ENCODE data around the gene SH3TC1. TPM values are rescaled to one million over a fixed set of nuclear protein-coding genes. Genes with fewer than 3 reads are reported as not detected.

Gene SH3TC1
- total and polyA plus RNA-seq, 2 of the 8 experiments (the other 6 are each of a cell fraction or from before 2014, with no cell fraction given), result 0.15 TPM; not detected in 1

DNA sequence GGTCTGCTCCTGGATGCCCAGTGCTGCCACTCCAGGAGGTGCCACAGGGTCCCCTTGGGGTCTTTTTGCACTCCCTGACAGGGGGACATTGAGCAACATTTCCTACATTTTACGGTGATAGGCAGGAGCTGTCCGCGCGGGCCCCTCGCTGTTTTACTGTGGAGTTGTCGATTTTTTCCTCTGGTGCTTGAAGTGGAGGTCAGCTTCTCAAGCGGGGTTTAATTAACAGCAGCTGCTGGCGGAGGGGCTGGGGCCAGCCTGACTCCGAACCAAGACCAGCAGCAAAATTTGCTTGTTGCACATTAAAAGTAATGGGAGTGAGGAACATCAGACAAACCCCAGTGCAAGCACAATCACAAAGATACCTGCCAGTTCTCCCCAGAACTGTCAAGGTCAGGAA lies 13.2 kb upstream of the SH3TC1 start (continued):
- TF ChIP-seq, protein P1, sequence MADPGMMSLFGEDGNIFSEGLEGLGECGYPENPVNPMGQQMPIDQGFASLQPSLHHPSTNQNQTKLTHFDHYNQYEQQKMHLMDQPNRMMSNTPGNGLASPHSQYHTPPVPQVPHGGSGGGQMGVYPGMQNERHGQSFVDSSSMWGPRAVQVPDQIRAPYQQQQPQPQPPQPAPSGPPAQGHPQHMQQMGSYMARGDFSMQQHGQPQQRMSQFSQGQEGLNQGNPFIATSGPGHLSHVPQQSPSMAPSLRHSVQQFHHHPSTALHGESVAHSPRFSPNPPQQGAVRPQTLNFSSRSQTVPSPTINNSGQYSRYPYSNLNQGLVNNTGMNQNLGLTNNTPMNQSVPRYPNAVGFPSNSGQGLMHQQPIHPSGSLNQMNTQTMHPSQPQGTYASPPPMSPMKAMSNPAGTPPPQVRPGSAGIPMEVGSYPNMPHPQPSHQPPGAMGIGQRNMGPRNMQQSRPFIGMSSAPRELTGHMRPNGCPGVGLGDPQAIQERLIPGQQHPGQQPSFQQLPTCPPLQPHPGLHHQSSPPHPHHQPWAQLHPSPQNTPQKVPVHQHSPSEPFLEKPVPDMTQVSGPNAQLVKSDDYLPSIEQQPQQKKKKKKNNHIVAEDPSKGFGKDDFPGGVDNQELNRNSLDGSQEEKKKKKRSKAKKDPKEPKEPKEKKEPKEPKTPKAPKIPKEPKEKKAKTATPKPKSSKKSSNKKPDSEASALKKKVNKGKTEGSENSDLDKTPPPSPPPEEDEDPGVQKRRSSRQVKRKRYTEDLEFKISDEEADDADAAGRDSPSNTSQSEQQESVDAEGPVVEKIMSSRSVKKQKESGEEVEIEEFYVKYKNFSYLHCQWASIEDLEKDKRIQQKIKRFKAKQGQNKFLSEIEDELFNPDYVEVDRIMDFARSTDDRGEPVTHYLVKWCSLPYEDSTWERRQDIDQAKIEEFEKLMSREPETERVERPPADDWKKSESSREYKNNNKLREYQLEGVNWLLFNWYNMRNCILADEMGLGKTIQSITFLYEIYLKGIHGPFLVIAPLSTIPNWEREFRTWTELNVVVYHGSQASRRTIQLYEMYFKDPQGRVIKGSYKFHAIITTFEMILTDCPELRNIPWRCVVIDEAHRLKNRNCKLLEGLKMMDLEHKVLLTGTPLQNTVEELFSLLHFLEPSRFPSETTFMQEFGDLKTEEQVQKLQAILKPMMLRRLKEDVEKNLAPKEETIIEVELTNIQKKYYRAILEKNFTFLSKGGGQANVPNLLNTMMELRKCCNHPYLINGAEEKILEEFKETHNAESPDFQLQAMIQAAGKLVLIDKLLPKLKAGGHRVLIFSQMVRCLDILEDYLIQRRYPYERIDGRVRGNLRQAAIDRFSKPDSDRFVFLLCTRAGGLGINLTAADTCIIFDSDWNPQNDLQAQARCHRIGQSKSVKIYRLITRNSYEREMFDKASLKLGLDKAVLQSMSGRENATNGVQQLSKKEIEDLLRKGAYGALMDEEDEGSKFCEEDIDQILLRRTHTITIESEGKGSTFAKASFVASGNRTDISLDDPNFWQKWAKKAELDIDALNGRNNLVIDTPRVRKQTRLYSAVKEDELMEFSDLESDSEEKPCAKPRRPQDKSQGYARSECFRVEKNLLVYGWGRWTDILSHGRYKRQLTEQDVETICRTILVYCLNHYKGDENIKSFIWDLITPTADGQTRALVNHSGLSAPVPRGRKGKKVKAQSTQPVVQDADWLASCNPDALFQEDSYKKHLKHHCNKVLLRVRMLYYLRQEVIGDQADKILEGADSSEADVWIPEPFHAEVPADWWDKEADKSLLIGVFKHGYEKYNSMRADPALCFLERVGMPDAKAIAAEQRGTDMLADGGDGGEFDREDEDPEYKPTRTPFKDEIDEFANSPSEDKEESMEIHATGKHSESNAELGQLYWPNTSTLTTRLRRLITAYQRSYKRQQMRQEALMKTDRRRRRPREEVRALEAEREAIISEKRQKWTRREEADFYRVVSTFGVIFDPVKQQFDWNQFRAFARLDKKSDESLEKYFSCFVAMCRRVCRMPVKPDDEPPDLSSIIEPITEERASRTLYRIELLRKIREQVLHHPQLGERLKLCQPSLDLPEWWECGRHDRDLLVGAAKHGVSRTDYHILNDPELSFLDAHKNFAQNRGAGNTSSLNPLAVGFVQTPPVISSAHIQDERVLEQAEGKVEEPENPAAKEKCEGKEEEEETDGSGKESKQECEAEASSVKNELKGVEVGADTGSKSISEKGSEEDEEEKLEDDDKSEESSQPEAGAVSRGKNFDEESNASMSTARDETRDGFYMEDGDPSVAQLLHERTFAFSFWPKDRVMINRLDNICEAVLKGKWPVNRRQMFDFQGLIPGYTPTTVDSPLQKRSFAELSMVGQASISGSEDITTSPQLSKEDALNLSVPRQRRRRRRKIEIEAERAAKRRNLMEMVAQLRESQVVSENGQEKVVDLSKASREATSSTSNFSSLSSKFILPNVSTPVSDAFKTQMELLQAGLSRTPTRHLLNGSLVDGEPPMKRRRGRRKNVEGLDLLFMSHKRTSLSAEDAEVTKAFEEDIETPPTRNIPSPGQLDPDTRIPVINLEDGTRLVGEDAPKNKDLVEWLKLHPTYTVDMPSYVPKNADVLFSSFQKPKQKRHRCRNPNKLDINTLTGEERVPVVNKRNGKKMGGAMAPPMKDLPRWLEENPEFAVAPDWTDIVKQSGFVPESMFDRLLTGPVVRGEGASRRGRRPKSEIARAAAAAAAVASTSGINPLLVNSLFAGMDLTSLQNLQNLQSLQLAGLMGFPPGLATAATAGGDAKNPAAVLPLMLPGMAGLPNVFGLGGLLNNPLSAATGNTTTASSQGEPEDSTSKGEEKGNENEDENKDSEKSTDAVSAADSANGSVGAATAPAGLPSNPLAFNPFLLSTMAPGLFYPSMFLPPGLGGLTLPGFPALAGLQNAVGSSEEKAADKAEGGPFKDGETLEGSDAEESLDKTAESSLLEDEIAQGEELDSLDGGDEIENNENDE (IDR thresholded peaks at IDR 0.05; ENCODE audit: insufficient replicate concordance, low read length), result no peak
- TF ChIP-seq, protein P2, sequence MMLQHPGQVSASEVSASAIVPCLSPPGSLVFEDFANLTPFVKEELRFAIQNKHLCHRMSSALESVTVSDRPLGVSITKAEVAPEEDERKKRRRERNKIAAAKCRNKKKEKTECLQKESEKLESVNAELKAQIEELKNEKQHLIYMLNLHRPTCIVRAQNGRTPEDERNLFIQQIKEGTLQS (IDR thresholded peaks at IDR 0.05; ENCODE audit: insufficient read depth, low read depth, low read length), result no peak
- TF ChIP-seq CBX8 (IDR thresholded peaks at IDR 0.05; ENCODE audit: borderline replicate concordance, low read depth, low read length), result no peak
- no peak for TF ChIP-seq CHD2 (IDR thresholded peaks at IDR 0.05; ENCODE audit: low read length)
- TF ChIP-seq SIN3A (conservative IDR thresholded peaks at IDR 0.05 in 1 of 2, IDR thresholded peaks at IDR 0.05 in 1 of 2; ENCODE audit: low read depth in 1 of 2, low read length in 2 of 2), result no peak
- TF ChIP-seq POLR2A (IDR thresholded peaks at IDR 0.05; ENCODE audit: control extremely low read depth in 1 of 2, low read depth in 2 of 2, low read length in 2 of 2), result no peak
- no peak for TF ChIP-seq KDM5A (IDR thresholded peaks at IDR 0.05; ENCODE audit: low read length)
- no peak for TF ChIP-seq SP4 (IDR thresholded peaks at IDR 0.05; ENCODE audit: low read length)
